WI38 (cell line): Measurements from ENCODE around the gene DENND5B.
"Not testable (repeated sequence)": the region's sequence is repeated elsewhere in the genome, so short reads cannot be mapped to it uniquely, and the experiment has no call there.

Experiments
- H3K4me3 ChIP-seq: 2 replicates; pipeline ENCODE4 v1.5.1; 2011; ENCODE audit warnings: low read depth, mild to moderate bottlenecking, control low read depth, low read length
- TF ChIP-seq, protein P1 (sequence below): IDR thresholded peaks from 2 replicates; pipeline ENCODE4 v1.5.1; 2012; ENCODE audit warnings: low read depth, mild to moderate bottlenecking, control low read depth, low read length

DENND5B gene

DNA sequence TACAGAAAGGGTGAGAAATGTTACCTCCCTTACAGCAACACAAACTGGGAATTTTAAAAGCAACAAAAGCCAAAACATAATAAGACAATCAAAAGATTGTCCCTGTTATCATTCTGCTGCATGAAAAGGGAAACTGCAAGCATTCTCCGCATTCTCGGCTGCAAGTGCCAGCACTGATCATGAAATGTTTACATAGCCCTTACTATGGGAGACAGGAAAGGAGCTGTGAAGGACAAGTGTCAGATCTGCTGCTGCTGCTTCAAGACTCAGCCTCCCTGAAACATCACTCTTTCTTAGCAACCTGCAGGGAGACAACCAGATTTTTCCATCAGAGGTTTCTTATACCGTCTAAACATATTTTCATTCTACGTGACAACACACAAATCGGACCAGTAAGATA, 20.1 kb downstream of the DENND5B start:
- H3K4me3 ChIP-seq, result peak overlapping the region; percentile 7; the same call in 1 of the 2 replicates
- TF ChIP-seq, protein P1, sequence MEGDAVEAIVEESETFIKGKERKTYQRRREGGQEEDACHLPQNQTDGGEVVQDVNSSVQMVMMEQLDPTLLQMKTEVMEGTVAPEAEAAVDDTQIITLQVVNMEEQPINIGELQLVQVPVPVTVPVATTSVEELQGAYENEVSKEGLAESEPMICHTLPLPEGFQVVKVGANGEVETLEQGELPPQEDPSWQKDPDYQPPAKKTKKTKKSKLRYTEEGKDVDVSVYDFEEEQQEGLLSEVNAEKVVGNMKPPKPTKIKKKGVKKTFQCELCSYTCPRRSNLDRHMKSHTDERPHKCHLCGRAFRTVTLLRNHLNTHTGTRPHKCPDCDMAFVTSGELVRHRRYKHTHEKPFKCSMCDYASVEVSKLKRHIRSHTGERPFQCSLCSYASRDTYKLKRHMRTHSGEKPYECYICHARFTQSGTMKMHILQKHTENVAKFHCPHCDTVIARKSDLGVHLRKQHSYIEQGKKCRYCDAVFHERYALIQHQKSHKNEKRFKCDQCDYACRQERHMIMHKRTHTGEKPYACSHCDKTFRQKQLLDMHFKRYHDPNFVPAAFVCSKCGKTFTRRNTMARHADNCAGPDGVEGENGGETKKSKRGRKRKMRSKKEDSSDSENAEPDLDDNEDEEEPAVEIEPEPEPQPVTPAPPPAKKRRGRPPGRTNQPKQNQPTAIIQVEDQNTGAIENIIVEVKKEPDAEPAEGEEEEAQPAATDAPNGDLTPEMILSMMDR, result no peak

DNA sequence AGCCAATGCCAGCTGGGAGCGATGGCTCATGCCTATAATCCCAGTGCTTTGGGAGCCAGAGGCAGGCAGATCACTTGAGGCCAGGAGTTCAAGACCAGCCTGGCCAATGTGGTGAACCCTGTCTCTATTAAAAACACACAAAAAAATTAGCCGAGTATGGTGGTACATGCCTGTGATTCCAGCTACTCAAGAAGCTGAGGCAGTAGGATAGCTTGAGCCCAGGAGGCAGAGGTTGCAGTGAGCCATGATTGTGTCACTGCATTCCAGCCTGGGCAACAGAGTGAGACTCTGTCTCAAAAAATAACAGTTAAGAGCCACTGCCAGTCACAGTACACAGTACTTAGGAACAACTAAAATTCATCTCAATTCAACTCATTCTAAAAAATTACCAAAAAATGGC, 21.4 kb downstream of the DENND5B start:
- H3K4me3 ChIP-seq, result not testable (repeated sequence)

DNA sequence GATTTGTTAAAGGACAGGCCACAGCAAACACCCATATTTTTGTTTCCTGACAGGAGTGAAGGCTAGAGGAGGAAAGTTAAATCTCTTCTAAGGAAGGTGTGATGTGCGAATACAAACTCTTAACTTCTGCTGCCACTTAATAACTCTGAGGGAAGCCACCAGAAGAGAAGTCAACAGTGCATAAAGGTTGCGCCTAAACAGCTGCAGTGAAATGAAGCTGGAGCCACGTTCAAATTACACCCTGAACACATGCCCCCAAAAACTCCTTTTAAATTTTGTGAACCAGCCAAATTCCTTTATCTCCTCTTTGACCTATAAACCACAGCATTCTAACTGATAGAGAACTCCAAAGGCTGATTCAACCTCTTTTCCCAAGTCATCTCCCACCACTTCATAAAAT, 22.4 kb downstream of the DENND5B start:
- no peak overlapping the region for H3K4me3 ChIP-seq
- TF ChIP-seq, protein P1, result no peak

DNA sequence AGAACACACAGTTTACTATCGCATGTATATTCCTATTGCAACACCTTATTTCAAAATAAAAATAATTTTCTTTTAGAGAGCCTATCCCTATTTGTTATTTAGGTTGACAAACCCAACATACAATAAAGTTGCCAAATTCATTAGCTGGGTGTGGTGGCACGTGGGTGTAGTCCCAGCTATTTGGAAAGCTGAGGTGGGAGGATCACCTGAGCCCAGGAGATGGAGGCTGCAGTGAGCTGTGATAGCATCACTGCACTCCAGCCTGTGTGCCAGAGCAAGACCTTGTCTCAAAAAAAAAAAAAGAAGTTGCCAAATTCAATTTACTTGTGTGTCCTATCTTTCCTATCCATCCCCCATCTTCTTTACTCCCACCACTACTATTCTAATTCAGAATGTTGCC, 23.9 kb downstream of the DENND5B start:
- TF ChIP-seq, protein P1, result no peak
- no peak overlapping the region for H3K4me3 ChIP-seq

DNA sequence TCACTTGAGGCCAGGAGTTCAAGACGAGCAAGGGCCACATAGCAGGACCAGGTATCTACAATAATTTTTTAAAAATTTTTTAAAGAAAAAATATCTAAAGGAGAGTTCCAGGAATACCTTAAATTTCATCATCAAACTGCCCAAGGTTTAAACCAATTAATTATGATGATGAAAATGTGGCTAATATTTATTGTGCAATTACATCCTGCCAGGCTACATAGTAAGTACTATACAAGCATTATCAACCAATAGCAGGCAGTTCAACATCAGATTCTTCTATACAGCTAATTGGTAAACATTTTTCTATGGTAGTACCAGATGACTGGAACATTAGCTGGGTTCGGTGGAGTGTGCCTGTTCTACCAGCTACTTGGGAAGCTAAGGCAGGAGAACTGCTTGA, 24.4 kb downstream of the DENND5B start:
- TF ChIP-seq, protein P1, result no peak
- no peak overlapping the region for H3K4me3 ChIP-seq

DNA sequence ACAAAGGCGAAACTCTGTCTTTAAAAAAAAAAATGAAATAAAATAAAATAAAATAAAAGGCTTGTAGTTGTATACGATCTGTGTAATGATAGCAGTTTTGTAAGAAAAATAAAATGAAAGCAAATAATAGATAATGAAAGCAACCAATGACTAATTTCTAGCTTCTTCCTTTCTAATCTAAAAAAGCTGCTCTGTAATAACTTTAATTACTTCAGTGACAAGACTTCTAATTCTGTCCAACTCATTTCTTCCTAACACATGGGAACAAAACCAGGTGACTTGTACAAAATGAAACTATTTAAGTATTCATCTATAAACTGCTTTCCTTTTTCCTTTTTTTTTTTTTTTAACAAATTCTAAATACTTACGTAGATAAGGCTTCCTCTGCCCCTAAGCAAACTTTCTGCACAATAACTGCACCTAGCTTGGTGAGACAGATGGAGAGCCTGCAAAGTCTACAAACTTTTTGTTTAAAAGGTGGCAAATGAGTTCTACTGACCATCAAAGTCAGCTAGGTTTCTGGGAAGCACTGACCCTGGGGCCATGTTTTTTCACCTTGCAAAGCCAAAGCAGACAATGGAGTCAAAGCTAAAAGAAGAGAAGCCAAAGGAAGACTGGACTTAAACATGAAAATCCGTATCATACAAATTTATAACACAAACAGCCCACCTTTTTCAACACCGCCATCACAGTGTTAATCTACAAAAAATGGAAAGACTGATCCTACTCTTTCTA, 28.2 kb downstream of the DENND5B start:
- no peak overlapping the region for H3K4me3 ChIP-seq
- TF ChIP-seq, protein P1, result no peak

DNA sequence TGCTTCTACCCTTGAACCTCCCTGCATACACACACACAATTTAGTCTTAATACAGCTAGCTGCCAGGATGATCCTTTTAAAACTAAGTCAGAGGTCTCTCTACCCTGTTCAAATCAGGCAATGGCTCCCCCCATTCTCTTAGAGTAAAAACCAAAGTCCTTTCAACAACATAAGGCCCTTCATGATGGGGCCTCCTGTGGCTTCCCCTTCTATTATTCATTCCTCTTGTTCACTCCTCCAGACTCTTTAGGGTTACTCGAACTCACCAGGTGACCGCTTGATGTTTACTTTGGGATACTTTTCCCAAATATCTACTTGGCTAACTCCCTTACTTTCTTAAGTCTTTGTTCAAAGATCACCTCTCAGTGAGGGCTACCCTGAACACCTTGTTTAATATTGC, 30.4 kb downstream of the DENND5B start:
- no peak overlapping the region for H3K4me3 ChIP-seq

DNA sequence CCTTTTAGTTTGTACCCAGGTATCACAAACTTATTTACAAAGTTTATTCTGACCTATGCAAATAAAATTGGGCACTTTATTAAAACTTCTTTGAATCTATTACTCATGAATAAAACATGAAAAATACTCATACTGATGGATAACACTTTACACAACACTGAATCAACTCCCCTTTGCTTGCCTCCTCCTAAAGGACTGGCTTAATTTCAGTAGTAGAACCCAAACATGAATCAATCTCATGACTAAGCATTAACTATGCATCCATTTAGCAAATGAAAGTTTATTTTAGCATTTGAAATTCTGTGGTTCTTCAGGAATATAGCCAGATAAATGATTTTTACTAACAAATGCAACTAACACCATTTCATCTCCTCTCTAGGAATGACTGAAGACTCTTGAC, 32.4 kb downstream of the DENND5B start:
- TF ChIP-seq, protein P1, result no peak
- no peak overlapping the region for H3K4me3 ChIP-seq

More for the DNA sequence above, 30.4 kb downstream of the DENND5B start:
- TF ChIP-seq, protein P1, result no peak
